GM06990 (cell line): ENCODE data around the gene SERPINA5.

Experiments
- DNase-seq: peaks from one replicate; pipeline ENCODE4 v3.0.0-alpha.2; 2011; ENCODE audit not compliant: insufficient read length; ENCODE audit errors: extremely low read depth
- H3K27me3 ChIP-seq: replicated peaks from 2 replicates; pipeline ENCODE4 v1.6.0; 2011; ENCODE audit warnings: low read length; ENCODE audit not compliant: control insufficient read depth, insufficient read depth
- H3K36me3 ChIP-seq: 2 replicates; pipeline ENCODE4 v1.5.1; 2011; ENCODE audit warnings: low read length; ENCODE audit not compliant: control insufficient read depth, insufficient read depth
- H3K4me3 ChIP-seq: replicated peaks from 2 replicates; pipeline ENCODE4 v1.5.1; 2011; ENCODE audit warnings: low read depth, mild to moderate bottlenecking, control low read depth, low read length
- CTCF ChIP-seq: IDR thresholded peaks from 2 replicates; pipeline ENCODE4 v1.5.1; 2011; ENCODE audit warnings: low read length, control low read depth, mild to moderate bottlenecking, inconsistent platforms; ENCODE audit not compliant: insufficient read depth, poor library complexity, severe bottlenecking

Gene SERPINA5

GRCh38 chr14:94638339-94638738 is 57.1 kb downstream of the SERPINA5 start:
- Histone ChIP-seq H3K4me3 (no peak overlapping the region), H3K36me3 (no peaks in the 10 kb centered on the region), H3K27me3 (no peaks in the 10 kb centered on the region; the same call in none of the 2 replicates)
- DNase-seq, result no peak
- no peak for TF ChIP-seq CTCF

GRCh38 chr14:94638961-94639817 is 58.0 kb downstream of the SERPINA5 start:
- H3K4me3 ChIP-seq, result no peak overlapping the region
- no peak for DNase-seq
- no peaks in the 10 kb centered on the region; the same call in none of the 2 replicates for H3K27me3 ChIP-seq
- no peaks in the 10 kb centered on the region for H3K36me3 ChIP-seq
- TF ChIP-seq CTCF, result no peak

- Histone ChIP-seq H3K4me3 (no peak overlapping the region), H3K36me3 (no peaks in the 10 kb centered on the region), H3K27me3 (no peaks in the 10 kb centered on the region; the same call in none of the 2 replicates)
- no peak for TF ChIP-seq CTCF
- DNase-seq, result no peak
Observed at GRCh38 chr14:94640721-94641631, 59.8 kb downstream of the SERPINA5 start.

GRCh38 chr14:94641632-94641955 is 60.4 kb downstream of the SERPINA5 start:
- no peaks in the 10 kb centered on the region; the same call in none of the 2 replicates for H3K27me3 ChIP-seq
- TF ChIP-seq CTCF, result no peak
- H3K4me3 ChIP-seq, result no peak overlapping the region
- no peak for DNase-seq
- no peaks in the 10 kb centered on the region for H3K36me3 ChIP-seq
